Measurements from ENCODE around the gene ZNF776. TPM values are rescaled to one million over a fixed set of nuclear protein-coding genes. Genes with fewer than 3 reads are reported as not detected.
"Not testable (repeated sequence)": the region's sequence is repeated elsewhere in the genome, so short reads cannot be mapped to it uniquely, and the experiment has no call there.

The ZNF776 gene
- 25.8 TPM for total RNA-seq (ENCODE audit: insufficient read depth, low replicate concordance)

DNA sequence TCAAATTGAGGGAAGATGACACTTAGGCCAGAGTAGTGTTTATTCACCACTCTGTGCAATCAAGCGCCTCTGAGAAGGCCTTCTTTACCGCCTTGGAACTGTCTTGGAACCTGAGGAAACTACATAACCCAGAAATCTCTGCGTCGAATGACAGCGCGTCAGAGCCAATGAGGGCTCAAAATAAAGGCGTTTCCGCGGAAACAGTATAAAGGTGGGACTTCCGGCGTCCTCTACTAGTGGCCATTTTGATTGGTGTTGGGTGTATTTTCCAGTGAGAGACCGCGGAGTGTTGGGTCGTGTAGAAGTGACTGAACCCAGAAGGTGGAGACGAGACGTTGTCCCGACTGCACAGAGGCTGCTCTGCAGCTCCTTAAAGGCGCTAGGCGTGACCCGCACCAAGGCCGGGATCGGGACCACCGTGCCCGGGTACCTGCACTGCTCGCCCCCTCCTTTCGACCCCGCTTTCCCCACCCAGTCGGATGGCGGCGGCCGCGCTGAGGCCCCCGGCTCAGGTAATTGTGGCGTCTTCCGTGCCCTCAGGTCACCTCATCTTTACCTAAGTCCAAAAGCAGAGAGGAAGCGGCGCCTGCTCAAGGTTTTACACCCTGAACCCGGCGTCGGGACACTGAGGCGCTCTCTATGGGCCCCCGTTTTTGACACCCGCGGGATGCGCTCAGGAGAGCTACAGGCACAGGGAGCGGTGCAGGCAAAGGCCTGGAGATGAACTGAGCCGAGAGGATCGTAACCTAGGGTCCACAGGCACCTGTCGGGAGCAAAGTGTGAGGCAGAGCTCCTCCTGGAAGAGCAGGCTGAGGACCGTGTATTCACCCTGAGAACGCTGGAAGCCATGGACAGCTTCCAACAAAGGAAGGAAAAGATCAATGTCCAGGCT is at the start of gene ZNF776:
Gene ZNF776, plus strand, starts transcription at position 236 of the 892 bp plus-strand sequence. Its CDS starts 244 bp downstream, at position 480.
- peak; percentile 97 for DNase-seq (ENCODE audit: low spot score)

DNA sequence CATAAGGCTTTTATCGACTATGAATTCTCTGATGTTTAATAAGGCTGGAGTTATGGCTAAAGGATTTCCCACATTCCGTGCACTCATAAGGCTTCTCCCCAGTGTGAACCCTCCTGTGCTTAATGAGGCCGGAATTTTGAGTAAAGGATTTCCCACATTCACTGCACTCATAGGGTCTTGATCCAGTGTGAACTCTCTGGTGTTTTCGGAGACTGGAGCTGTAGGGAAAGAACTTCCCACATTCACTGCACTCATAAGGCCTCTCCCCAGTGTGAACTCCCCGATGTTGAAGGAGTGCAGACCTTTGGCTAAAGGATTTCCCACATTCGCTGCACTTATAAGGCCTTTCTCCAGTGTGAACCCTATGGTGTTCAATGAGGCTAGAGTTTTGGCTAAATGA is 45.0 kb upstream of the ZNF776 start:
- no peak for DNase-seq (ENCODE audit: low spot score)

DNA sequence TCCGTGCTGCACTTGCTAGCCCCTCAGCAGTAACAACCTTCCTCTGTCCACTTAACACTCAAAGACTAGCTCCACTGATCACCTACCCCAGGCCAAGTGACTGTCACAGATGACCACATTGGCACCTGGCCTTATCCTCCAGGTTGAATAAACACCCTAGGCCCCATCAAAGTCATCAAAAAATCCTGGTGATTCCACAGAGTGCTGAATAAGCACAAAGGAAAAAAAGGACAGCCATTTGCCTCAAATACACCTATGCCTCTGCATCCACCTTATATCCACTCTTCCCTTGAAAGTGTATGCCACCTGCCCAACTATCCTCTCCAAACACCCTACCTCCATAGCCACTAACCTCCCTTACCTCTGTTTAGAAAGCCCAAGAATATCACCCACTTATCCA is 40.3 kb upstream of the ZNF776 start:
- no peak for DNase-seq (ENCODE audit: low spot score)

DNA sequence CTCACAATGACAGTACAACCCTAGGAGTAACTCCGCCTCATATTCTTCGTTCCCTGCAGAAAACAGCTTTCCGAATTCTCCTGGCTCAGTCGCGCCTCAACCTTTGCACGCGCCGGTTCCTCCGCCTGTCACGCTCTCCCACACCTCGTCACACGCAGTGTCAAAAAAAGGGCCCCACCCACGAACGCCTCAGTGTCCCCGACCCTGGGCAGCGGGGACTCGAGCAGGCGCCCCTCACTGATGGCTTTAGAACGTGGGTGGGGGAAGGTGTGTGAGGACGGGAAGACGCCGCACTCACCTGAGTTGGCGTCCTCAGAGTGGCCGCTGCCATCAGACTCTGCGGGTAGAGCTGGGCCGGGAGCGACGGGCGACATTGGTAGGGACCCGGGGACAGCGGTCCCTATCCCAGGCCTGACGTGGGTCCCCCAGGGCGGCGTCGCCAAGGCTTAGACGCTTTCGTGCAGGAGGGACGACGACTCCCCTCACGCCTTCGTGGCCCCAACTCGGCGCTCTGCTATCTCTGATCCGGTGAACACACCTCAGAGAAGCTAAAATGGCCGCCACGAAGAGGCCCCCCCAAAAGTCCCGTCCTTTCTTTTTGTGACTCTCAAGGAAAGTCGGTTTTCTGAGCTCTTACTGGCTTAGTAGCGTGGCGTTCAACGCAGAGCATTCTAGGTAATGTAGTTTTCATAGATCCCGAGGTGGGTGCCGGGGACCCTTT is 37.8 kb upstream of the ZNF776 start, which contains the start of gene ZNF154:
Gene ZNF154, minus strand, starts transcription at position 564 of the 721 bp plus-strand sequence. Its CDS starts 233 bp downstream, at position 331.
- DNase-seq (ENCODE audit: low spot score) = peak; percentile 96

DNA sequence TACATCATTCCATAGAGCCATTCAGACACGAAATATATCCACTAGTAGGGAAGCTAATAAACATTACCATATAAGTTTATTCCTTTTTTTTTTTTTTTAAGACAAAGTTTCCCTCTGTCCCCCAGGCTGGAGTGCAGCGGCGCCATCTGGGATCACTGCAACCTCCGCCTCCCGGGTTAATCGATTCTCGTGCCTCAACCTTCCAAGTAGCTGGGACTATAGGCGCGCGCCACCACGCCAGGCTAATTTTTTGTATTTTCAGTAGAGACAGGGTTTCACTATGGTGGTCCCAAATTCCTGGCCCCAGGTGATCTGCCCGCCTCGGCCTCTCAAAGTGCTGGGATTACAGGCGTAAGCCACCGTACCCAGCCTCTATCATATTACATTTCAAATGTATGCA is 37.0 kb upstream of the ZNF776 start:
- DNase-seq (ENCODE audit: low spot score) = no peak

DNA sequence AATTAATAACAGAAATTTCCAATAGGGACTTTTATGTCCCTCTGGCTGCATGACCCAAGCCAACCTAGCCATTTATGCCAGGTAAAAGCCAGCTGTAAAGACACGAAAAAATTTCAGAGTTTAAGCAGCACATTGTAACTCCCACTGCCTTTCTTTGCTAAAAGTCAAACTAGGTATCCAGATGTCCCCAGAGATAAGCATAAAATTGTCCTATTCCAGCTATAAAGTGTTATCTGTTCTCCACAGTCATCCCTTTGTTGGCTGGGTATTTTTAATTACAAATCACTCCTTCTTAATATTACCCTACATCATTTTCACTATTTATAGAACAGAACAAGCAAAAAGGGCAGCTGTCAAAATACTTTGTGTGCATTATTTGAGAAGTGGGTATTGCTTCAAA is 34.4 kb upstream of the ZNF776 start:
- DNase-seq (ENCODE audit: low spot score) = no peak

DNA sequence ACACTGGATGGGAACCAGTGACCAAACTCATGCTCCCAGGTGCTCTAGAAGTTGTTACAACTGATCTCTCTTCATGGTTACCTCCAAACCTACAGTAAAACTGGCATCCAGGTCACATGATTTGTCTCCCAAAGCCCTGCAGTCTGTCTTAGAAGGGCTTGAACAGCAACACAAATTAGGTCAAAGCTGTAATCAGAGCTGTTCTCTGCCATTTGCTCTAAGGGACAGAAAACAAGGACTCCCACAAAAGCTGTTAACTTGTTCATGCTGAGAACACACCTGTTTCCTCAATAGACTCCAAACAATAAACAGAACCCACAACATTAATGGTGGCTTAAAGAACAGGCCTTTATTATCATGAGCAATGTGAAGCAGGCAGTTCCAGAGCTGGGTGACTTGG is 27.2 kb upstream of the ZNF776 start:
- no peak for DNase-seq (ENCODE audit: low spot score)

DNA sequence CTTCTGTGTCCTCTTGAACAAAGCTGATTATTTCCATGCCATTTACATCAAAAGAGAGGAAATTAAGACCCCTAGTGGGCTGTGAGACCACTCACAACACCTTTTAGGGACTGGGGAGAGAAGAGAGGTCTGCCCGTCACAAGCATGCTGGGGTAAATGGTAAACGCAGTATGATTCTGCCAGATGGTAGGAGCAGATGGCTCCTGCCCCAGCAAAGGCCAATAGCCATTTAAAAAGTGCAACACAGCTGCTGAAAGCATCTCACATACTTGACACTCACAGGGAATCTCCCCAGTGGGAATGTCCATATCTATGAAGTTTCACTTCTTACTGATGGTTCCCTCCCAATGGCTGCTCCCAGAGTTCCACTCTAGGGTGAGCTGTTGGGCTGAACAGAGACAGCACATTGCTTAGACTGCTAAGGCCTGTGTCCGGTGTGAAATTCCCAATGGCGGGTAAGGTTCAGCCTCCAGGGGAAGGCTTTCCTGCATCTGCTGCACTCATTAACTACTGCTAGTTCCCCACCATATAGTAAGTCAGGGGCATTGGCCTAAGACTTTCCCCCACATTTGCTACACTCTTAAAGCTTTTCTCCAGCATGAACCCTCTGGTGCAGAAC is 26.6 kb upstream of the ZNF776 start:
- no peak for DNase-seq (ENCODE audit: low spot score)

DNA sequence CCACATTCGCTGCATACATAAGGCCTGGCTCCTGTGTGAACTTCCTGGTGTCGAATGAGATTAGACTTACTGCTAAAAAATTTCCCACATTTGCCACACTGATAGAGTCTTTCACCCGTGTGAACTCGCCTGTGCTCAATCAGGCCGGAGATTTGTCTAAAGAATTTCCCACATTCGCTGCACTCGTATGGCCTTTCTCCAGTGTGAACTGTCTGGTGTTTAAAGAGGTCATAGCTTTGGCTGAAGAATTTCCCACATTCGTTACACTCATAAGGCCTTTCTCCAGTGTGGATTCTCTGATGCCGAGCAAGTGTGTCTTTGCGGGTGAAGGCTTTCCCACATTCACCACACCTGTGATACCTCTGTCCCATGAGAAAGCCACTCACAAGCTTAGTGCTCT is 25.7 kb upstream of the ZNF776 start:
- no peak for DNase-seq (ENCODE audit: low spot score)

DNA sequence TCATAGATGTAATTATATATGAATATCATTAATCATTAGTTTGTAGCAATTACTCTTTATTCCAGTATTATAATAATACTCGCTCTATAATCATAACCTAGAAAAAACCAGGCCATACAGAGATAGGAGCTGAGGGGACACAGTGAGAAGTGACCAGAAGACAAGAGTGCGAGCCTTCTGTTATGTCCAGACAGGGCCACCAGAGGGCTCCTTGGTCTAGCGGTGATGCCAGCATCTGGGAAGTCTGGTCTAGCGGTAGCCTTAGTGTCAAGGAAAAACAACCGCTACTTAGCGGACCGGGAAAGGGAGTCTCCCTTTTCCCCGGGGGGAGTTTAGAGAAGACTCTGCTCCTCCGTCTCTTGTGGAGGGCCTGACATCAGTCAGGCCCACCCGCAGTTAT is 8.3 kb upstream of the ZNF776 start:
- DNase-seq (ENCODE audit: low spot score) = peak; percentile 22

DNA sequence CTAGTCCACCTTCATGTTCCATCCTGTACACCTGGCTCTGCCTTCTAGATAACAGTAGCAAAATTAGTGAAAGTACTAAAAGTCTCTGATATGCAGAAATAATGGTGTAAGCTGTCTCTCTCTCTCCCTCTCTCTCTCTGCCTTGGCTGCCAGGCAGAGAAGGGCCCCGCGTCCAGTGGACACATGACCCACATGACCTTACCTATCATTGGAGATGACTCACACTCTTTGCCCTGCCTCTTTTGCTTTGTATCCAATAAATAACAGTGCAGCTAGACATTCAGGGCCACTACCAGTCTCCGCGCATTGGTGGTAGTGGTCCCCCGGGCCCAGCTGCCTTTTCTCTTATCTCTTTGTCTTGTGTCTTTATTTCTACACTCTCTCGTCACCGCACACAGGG is 7.8 kb upstream of the ZNF776 start:
- not testable (repeated sequence) for DNase-seq (ENCODE audit: low spot score)

DNA sequence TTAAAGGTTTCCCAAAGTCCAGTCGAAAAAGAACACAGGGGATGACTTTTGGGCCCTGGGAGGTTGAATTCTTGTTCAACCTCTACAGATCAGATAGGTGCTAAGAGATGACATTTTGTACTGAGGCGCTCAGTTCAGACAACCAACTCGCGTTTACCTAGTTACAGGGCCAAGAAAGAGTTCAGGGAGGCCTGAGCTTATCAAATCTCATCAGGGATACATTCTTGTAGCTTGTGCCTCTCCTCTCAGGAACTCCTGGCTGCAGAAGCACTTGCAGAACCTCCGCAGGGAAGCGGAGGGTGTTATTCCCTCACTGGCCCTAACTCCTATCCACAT is 825 bp downstream of the ZNF776 start:
- no peak for DNase-seq (ENCODE audit: low spot score)

DNA sequence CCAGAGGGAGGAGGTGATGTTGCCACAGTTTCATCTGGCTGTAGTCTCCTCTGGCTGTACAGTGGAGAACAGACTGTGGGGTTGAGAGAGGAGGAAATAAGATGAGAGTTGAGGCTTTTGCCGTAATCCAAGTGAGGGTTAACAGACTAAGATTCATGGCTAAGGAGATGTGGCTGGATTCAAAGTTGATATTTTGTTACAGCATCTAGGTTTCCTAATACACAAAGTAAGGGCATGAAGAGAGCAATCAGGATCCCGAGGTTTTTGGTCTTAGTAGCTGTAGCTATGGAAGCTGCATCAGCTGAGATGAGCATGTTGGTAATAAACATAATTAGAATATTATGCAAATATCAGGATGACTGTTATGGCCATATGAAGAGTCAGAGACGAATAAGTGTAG is 1.4 kb downstream of the ZNF776 start:
- DNase-seq (ENCODE audit: low spot score) = no peak

DNA sequence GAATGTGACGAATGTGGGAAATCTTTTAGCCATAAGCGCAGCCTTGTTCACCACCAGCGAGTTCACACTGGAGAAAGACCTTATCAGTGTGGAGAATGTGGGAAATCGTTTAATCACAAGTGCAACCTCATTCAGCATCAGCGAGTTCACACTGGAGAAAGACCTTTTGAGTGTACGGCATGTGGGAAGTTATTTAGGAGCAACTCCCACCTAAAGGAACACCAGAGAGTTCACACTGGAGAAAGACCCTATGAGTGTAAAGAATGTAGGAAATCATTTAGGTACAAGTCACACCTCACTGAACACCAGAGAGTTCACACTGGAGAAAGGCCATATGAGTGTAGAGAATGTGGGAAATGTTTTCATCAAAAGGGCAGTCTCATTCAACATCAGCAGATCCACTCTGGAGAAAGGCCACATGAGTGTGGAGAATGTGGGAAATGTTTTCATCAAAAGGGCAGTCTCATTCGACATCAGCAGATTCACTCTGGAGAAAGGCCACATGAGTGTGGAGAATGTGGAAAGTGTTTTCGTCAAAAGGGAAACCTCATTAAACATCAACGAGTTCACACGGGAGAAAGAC is 7.6 kb downstream of the ZNF776 start:
- no peak for DNase-seq (ENCODE audit: low spot score)

DNA sequence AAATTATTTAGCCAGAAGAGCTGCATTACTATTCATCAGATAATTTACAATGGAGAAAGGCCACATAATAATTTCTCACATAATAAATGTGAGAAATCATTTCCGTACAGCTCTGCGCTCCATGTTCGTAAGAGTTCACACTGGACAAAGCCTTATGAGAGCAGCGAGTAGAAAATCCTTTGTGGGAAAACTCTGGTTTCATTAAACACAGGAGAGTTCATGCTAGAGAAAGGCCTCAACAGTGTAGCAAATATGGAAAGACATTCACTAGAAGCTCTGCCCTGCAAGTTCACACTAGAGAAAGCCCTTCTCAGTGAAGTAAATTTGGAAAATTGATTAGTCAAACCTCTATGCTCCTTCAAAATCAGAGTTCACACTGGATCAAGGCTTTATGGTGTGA is 8.4 kb downstream of the ZNF776 start:
- no peak for DNase-seq (ENCODE audit: low spot score)

DNA sequence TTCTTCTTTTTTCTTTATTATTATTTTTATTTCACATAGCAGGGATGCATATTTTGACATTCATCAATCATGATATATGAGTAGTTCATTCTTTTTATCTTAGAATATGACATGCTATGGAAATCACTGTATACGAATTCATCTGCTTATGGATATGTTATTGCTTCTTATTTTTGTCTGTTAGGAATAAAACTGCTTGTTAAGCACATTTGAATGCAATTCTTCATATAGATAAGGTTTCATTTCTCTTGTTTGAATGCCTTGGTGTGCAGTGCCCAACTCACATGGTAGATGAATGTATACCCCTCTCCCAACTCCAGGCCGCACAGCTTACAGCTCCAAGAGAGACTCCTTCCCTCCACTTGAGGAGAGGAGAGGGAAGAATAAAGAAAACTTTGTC is 11.3 kb downstream of the ZNF776 start:
- no peak for DNase-seq (ENCODE audit: low spot score)

DNA sequence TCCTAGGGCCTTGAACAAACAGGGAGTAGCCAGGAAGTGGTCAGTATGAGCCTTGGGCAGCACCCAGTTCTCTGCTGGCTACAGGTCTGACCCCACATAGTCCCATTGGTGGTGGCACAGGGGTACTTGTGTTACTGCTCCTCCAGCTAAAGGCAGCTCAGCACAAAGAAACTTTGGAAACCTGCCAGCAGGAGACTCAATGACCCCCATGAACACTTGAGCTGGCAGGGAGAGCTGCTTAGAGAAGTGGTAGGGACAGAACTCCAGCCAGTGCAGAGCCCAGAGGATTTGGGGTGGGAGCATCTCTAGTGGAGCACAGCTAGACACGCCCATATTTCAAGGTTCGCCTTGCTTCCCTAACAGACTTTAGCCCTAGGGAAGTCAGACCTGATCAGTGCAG is 12.5 kb downstream of the ZNF776 start:
- DNase-seq (ENCODE audit: low spot score) = no peak

DNA sequence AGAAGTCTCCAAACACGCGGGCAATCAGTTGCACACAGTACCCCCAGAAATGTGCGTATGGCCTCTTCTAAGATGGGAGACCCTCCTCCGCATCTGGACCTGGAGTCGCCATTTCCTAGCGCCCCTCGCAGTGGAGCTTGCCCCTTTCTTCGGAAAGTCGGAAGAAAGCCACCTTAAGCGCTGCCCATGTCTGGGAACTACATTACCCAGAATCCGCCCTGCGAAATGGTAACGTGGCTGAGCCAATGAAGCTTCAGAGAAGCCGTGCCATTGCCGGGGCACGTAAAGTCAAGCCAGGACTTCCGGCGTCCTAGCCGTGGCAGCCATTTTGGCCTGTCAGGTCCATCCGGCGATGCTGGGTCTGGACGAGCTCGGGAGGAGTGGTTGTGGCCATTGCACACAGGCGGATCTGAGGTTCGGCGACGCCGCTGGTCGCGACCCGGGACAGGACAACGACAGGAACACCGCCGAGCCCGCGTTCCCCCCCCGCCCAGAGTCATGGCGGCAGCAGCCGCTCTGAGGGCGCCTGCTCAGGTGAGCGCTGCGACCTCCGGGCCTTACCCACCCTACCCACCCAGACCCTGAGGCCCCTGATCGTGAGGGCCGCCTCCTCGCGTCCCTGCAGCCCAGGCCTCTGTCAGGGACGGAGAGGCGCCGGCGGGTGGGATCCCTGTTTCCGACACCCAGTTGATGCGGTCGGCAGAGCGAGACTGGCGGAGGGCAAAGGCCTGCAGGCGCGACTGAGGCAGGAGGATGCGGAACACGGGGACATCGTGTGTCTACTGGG is 22.9 kb downstream of the ZNF776 start, which contains the start of gene ZNF586:
Gene ZNF586, plus strand, starts transcription at position 332 of the 787 bp plus-strand sequence. Its CDS starts 167 bp downstream, at position 499.
- DNase-seq (ENCODE audit: low spot score) = peak; percentile 97

DNA sequence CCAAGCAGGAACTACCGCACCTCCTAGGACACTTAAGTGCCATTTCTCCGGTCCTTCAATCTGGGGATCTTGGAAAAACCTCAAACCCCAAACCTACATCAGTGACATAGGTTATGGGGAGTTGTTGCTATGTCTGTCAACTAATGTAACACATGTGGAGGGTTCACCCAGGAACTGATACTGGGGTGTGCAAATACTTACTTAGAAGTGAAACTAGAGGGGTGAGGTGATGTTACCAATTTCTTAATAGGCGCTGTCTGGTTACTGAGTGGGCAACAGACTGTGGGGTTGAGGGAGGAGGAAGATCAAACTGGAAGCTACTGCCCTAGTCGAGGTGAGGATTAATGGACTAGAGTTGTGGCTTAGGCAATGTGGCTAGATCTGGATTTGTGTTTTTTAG is 24.8 kb downstream of the ZNF776 start:
- DNase-seq (ENCODE audit: low spot score) = no peak

DNA sequence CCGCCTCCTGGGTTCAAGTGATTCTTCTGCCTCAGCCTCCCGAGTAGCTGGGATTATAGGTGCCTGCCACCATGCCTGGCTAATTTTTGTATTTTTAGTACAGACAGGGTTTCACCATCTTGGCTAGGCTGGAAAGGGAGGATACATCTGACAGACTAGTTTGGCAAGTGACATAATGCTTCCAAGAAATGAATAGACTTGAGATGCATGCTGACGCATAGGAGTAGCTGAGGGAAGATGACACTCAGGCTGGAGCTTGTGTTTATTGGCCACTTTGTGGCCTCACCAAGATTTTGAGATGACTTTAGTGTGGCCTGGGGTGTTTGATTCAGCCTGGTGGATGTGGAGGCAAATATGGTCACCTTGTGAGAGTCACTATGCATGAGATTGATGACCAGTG is 26.9 kb downstream of the ZNF776 start:
- no peak for DNase-seq (ENCODE audit: low spot score)

DNA sequence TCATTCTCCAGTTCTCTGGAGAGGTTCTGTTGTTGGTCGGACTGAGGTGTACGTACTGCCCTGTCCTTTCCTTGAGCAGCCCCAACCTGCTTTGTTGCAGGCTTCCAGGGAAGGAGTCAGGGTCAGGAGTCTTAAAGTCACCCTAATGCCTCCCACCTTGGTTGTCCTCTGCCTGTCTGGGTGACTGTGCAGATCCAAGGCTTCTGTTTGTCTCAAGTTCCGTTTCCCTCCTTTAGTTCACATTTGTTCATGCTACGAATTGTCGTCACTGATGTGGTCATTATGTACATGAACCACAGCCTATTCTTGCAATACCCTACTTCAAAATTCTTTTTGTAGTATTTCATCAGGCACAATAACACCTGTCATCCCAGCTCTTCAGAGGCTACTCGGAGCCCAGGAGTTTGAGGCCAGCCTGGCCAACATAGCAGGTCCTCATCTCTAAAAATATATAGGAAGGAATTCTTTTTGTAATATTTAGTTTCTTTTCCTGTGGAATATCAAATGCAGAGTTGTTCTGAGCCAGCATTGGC is 30.2 kb downstream of the ZNF776 start:
- no peak for DNase-seq (ENCODE audit: low spot score)

Data from umbilical cord (tissue), 2 donors.